Tibial artery (tissue), 4 donors: ENCODE data around the gene AGFG2.

Experiments
- DNase-seq, 2 donors: peaks; one replicate each; pipeline ENCODE4 v3.0.0-alpha.2; 2019
- H3K27ac ChIP-seq, 2 donors: fragments of 200-600 bp; sonication (generic) in 1 of 2; 1 replicate in 1 of 2; 2 replicates in 1 of 2; pipeline ENCODE4 v1.5.1; 2018 to 2019; ENCODE audit warnings: mild to moderate bottlenecking in 1 of 2
- H3K27me3 ChIP-seq, 2 donors: fragments of 200-600 bp; sonication (generic) in 1 of 2; one replicate each; pipeline versions ENCODE4 v1.5.1 to v1.6.0; 2016 to 2019
- H3K36me3 ChIP-seq, 3 donors: fragments of 200-600 bp; sonication (generic) in 2 of 3; one replicate each; pipeline ENCODE4 v1.5.1; 2016 to 2019; ENCODE audit warnings: mild to moderate bottlenecking in 2 of 3
- H3K4me1 ChIP-seq, 4 donors: fragments of 200-600 bp; sonication (generic) in 2 of 4; 1 replicate in 3 of 4; 2 replicates in 1 of 4; pipeline ENCODE4 v1.5.1; 2016 to 2019
- H3K4me3 ChIP-seq, 2 donors: fragments of 200-600 bp; sonication (generic) in 1 of 2; 1 replicate in 1 of 2; 2 replicates in 1 of 2; pipeline ENCODE4 v1.5.1; 2018 to 2019; ENCODE audit warnings: mild to moderate bottlenecking in 2 of 2
- H3K9me3 ChIP-seq, 3 donors: fragments of 200-600 bp; sonication (generic) in 1 of 3; one replicate each; pipeline ENCODE4 v1.5.1; 2016 to 2019
- CTCF ChIP-seq, 2 experiments: fragments of 200-600 bp in 1 of 2; fragments of 450-650 bp in 1 of 2; IDR thresholded peaks; one replicate each; pipeline ENCODE4 v1.5.1; 2017 to 2019; ENCODE audit warnings: antibody characterized with exemption in 2 of 2, mild to moderate bottlenecking in 1 of 2, moderate library complexity in 1 of 2
- intact Hi-C: fragments of 100-400 bp; cut with DNase I; formaldehyde crosslinking; loops from one replicate; pipeline ENCODE4 v1.15.0; 2023; ENCODE audit warnings: low total_unique reads

AGFG2 gene

GRCh38 chr7:100538654-100539435 is at the start of gene AGFG2:
Gene AGFG2, plus strand, starts transcription at chr7:100539203. Its CDS starts 144 bp downstream, at chr7:100539347.
- TF ChIP-seq CTCF (IDR thresholded peaks at IDR 0.05) = peak in 1 of 2 experiments; percentile 12
- peak within 1 kb of the TSS; percentile 75 to 78 for H3K27ac ChIP-seq
- DNase-seq = peak; percentile 100
- H3K4me3 ChIP-seq = peak within 1 kb of the TSS; percentile 60 to 90
- no peaks in the 10 kb centered on the region for H3K9me3 ChIP-seq
- no peaks in the 10 kb centered on the region for H3K36me3 ChIP-seq
- intact Hi-C loops = no loop called here
- no peaks in the 10 kb centered on the region for H3K27me3 ChIP-seq
- peaks cover 0 to 29% (median 21%) of the 10 kb centered on the region in 4 donors for H3K4me1 ChIP-seq

GRCh38 chr7:100489824-100490223 is 49.2 kb upstream of the AGFG2 start:
- Histone ChIP-seq H3K36me3 (no peaks in the 10 kb centered on the region), H3K9me3 (no peaks in the 10 kb centered on the region), H3K4me1 (peaks cover 0 to 9% (median 6%) of the 10 kb centered on the region in 4 donors), H3K27ac (no peak overlapping the region), H3K4me3 (no peak overlapping the region), H3K27me3 (peaks cover 0 to 50% of the 10 kb centered on the region in 2 donors)
- DNase-seq = no peak
- intact Hi-C loops = no loop called here
- TF ChIP-seq CTCF (IDR thresholded peaks at IDR 0.05) = no peak

GRCh38 chr7:100490483-100491191 is 48.4 kb upstream of the AGFG2 start:
- no peak for TF ChIP-seq CTCF (IDR thresholded peaks at IDR 0.05)
- H3K9me3 ChIP-seq = no peaks in the 10 kb centered on the region
- no peak for DNase-seq

GRCh38 chr7:100491192-100491578 is 47.8 kb upstream of the AGFG2 start:
- H3K9me3 ChIP-seq = no peaks in the 10 kb centered on the region
- DNase-seq = no peak
- H3K4me3 ChIP-seq = no peak overlapping the region
- intact Hi-C loops = no loop called here
- peaks cover 0 to 9% (median 6%) of the 10 kb centered on the region in 4 donors for H3K4me1 ChIP-seq
- no peak overlapping the region for H3K27ac ChIP-seq
- peaks cover 0 to 50% of the 10 kb centered on the region in 2 donors for H3K27me3 ChIP-seq
- H3K36me3 ChIP-seq = no peaks in the 10 kb centered on the region
- TF ChIP-seq CTCF (IDR thresholded peaks at IDR 0.05) = no peak

More at GRCh38 chr7:100490483-100491191, 48.4 kb upstream of the AGFG2 start:
- Histone ChIP-seq H3K36me3 (no peaks in the 10 kb centered on the region), H3K27ac (no peak overlapping the region), H3K27me3 (peaks cover 0 to 50% of the 10 kb centered on the region in 2 donors), H3K4me1 (peaks cover 0 to 9% (median 6%) of the 10 kb centered on the region in 4 donors), H3K4me3 (no peak overlapping the region)
- intact Hi-C loops = no loop called here

- no peak for TF ChIP-seq CTCF (IDR thresholded peaks at IDR 0.05)
- H3K27ac ChIP-seq = no peak overlapping the region
- no peak for DNase-seq
- H3K9me3 ChIP-seq = no peaks in the 10 kb centered on the region
- peaks cover 0 to 43% of the 10 kb centered on the region in 2 donors for H3K27me3 ChIP-seq
- no peak overlapping the region for H3K4me3 ChIP-seq
- H3K4me1 ChIP-seq = peaks cover 0 to 9% (median 6%) of the 10 kb centered on the region in 4 donors
- no peaks in the 10 kb centered on the region for H3K36me3 ChIP-seq
- intact Hi-C loops = no loop called here
These were observed 46.1 kb upstream of the AGFG2 start for GRCh38 chr7:100492738-100493475.
